K562 (cell line): ENCODE results near the gene TAF10. TPM values are rescaled to one million over a fixed set of nuclear protein-coding genes. Genes with fewer than 3 reads are reported as not detected.

Experiments used
- ARID2 ChIP-seq: fragments of 450-650 bp; IDR thresholded peaks from 2 replicates; pipeline ENCODE4 v1.6.1; 2017; ENCODE audit warnings: antibody characterized with exemption, mild to moderate bottlenecking
- CBX1 ChIP-seq: sonication (generic); IDR thresholded peaks from 2 replicates; pipeline ENCODE4 v1.6.1; 2016; ENCODE audit warnings: antibody characterized with exemption, low read depth, mild to moderate bottlenecking
- ESRRA ChIP-seq: fragments of 450-650 bp; IDR thresholded peaks from 2 replicates; pipeline ENCODE4 v1.6.1; 2014; ENCODE audit warnings: low read depth, mild to moderate bottlenecking, moderate library complexity, borderline replicate concordance
- HDAC1 ChIP-seq, 2 experiments: fragments of 450-650 bp; IDR thresholded peaks; 2 replicates each; pipeline ENCODE4 v1.6.1; 2016 to 2017; ENCODE audit warnings: inconsistent platforms in 1 of 2, mild to moderate bottlenecking in 1 of 2, moderate library complexity in 1 of 2
- HMG20B ChIP-seq: fragments of 250-450 bp; sonication (Bioruptor Pico); IDR thresholded peaks from 2 replicates; pipeline ENCODE4 v1.5.0; 2021; ENCODE audit warnings: mild to moderate bottlenecking
- HMGN3 ChIP-seq: IDR thresholded peaks from 2 replicates; pipeline ENCODE4 v1.6.1; 2011; ENCODE audit warnings: borderline replicate concordance, low read depth, mild to moderate bottlenecking, mixed read lengths, low read length; ENCODE audit not compliant: insufficient read length; ENCODE audit errors: extremely low read depth
- JUND ChIP-seq, 2 experiments: IDR thresholded peaks; 2 replicates in 1 of 2; 3 replicates in 1 of 2; pipeline ENCODE4 v1.6.1; 2011; ENCODE audit warnings: borderline replicate concordance in 2 of 2, low read depth in 2 of 2, low read length in 2 of 2, improper control_type of control experiment in 1 of 2, missing biosample characterization in 1 of 2, missing genetic modification characterization in 1 of 2, missing genetic modification reagents in 1 of 2
- NFXL1 ChIP-seq: fragments of 450-650 bp; formaldehyde crosslinking; IDR thresholded peaks from 2 replicates; pipeline ENCODE4 v1.4.0; 2021; ENCODE audit warnings: mild to moderate bottlenecking
- PML ChIP-seq: IDR thresholded peaks from 2 replicates; pipeline ENCODE4 v1.6.1; 2012; ENCODE audit warnings: low read length, inconsistent platforms
- PTRF ChIP-seq: fragments of 450-650 bp; IDR thresholded peaks from 2 replicates; pipeline ENCODE4 v1.6.1; 2016; ENCODE audit warnings: mild to moderate bottlenecking, missing genetic modification characterization, missing compliant biosample characterization
- RBM17 ChIP-seq: fragments of 200-400 bp; formaldehyde crosslinking; IDR thresholded peaks from 2 replicates; pipeline ENCODE4 v1.6.1; 2017; ENCODE audit warnings: low read depth, mild to moderate bottlenecking, low read length, borderline replicate concordance
- RBM34 ChIP-seq: fragments of 200-400 bp; formaldehyde crosslinking; IDR thresholded peaks from 2 replicates; pipeline ENCODE4 v1.6.1; 2018; ENCODE audit warnings: low read length, borderline replicate concordance; ENCODE audit not compliant: insufficient read depth
- SOX6 ChIP-seq: fragments of 450-650 bp; IDR thresholded peaks from 2 replicates; pipeline ENCODE4 v1.6.1; 2014; ENCODE audit warnings: mild to moderate bottlenecking
- TBL1XR1 ChIP-seq, 2 experiments: IDR thresholded peaks; 2 replicates each; pipeline ENCODE4 v1.6.1; 2012; ENCODE audit warnings: improper control_type of control experiment in 2 of 2, low read length in 2 of 2, mild to moderate bottlenecking in 1 of 2
- XRCC4 ChIP-seq: IDR thresholded peaks from one replicate; pipeline ENCODE4 v1.6.1; 2011; ENCODE audit not compliant: insufficient read depth, insufficient read length; ENCODE audit errors: extremely low read depth
- ZBTB8A ChIP-seq: fragments of 450-650 bp; IDR thresholded peaks from 2 replicates; pipeline ENCODE4 v1.6.1; 2018; ENCODE audit warnings: mild to moderate bottlenecking, moderate library complexity; ENCODE audit not compliant: partially characterized antibody
- ZNF12 ChIP-seq: sonication (generic); formaldehyde crosslinking; IDR thresholded peaks from 2 replicates; pipeline ENCODE4 v1.4.0; 2020; ENCODE audit warnings: mild to moderate bottlenecking, missing genetic modification reagents
- ZNF134 ChIP-seq: fragments of 250-450 bp; sonication (Bioruptor Pico); conservative IDR thresholded peaks from 2 replicates; pipeline ENCODE4 v1.4.0; 2020
- ZNF143 ChIP-seq: sonication (generic); formaldehyde crosslinking; IDR thresholded peaks from 2 replicates; pipeline ENCODE4 v1.9.0; 2022; ENCODE audit warnings: mild to moderate bottlenecking, missing genetic modification reagents
- ZNF174 ChIP-seq: fragments of 250-450 bp; sonication (Bioruptor Pico); IDR thresholded peaks from 2 replicates; pipeline ENCODE4 v1.4.0; 2020; ENCODE audit warnings: mild to moderate bottlenecking
- ZNF518B ChIP-seq: fragments of 250-450 bp; sonication (Bioruptor Pico); IDR thresholded peaks from 2 replicates; pipeline ENCODE4 v1.5.0; 2021; ENCODE audit warnings: mild to moderate bottlenecking, moderate library complexity
- polyA plus RNA-seq, 8 experiments: library from polyadenylated mRNA; depleted of rRNA in 4 of 8; stranded (reverse) in 5 of 8; unstranded in 3 of 8; fragments of >200 nt; fragmentation: Nextera tagmentation in 2 of 8; fragmentation: Illumina TruSeq in 1 of 8; extraction: Ambion mirVana in 2 of 8; extraction: Trizol in 1 of 8; gene quantifications; 2 replicates each; pipeline versions ENCODE4 v1.2.1 to v1.2.3, GENCODE V29; 2011 to 2014; ENCODE audit warnings: inconsistent platforms in 1 of 8, missing spikeins in 1 of 8
- total RNA-seq, 7 experiments: library from RNA; depleted of rRNA in 6 of 7; stranded (reverse); fragments of >200 nt in 6 of 7; fragmentation: Illumina TruSeq in 2 of 7; extraction: Trizol in 2 of 7; gene quantifications; 2 replicates each; pipeline versions ENCODE4 v1.2.1 to v1.2.3, GENCODE V29; 2011 to 2021; ENCODE audit warnings: low replicate concordance in 1 of 7
- TF ChIP-seq, protein P1 (sequence below): fragments of 450-650 bp; IDR thresholded peaks from 2 replicates; pipeline ENCODE4 v1.6.1; 2016; ENCODE audit warnings: low read depth, mild to moderate bottlenecking, moderate library complexity
- TF ChIP-seq, protein P2 (sequence below): fragments of 250-450 bp; sonication (Bioruptor Pico); IDR thresholded peaks from 2 replicates; pipeline ENCODE4 v1.8.0; 2021; ENCODE audit warnings: moderate library complexity, mild to moderate bottlenecking, inconsistent platforms

Gene TAF10
- total and polyA plus RNA-seq, 9 of the 15 experiments (the other 6 are each of a cell fraction or from before 2014, with no cell fraction given) = 19.5 to 197 (median 121) TPM

DNA sequence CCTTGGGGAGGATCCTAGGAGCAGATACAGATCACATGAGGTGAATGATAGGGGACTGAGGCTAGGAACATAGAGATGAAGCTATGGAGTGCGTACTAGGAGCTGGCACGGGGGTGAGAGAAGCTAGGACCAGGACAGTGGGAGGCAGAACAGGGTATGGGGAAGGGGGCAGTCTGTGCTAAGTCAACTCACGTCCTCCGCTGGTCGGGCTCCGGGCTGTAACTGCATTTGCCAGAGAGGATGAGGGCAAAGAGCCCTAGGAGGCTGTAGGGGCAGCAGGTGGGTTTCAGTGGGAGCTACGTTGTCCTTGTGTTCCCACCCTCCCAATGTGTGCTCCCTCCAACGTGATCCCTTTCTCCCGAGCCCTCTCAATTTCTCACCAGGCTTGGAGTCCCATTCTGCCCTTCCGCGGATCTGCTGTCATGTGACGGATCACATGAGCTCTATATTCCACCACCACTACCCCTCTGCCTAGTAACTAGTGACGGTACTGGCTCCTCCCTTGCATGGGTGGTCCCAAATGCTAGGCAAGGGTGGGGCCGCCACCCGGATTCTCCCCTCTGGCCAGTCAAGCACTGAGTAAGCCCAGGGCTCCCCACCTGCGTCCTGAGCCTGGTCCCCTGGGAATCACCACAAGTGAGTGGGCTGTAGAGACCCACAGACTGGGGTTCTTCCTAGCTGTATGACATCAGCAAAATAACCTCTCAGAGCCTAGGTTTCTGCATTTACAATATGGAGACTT, 7.2 kb upstream of the TAF10 start, which contains the start of gene TPP1 (continued):
- TF ChIP-seq PML = 0 out of 2 replicates have a peak, but pooled peaks have one; percentile 27
- no peak for TF ChIP-seq HMGN3
- peak in 1 of 2 experiments; percentile 57; a peak in 1 of 4 replicates for TF ChIP-seq TBL1XR1 (IDR thresholded peaks at IDR 0.05; ENCODE audit: low read length in 2 of 2)
- TF ChIP-seq HMG20B = no peak
- TF ChIP-seq CBX1 = no peak
- TF ChIP-seq, protein P1, sequence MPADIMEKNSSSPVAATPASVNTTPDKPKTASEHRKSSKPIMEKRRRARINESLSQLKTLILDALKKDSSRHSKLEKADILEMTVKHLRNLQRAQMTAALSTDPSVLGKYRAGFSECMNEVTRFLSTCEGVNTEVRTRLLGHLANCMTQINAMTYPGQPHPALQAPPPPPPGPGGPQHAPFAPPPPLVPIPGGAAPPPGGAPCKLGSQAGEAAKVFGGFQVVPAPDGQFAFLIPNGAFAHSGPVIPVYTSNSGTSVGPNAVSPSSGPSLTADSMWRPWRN = peak; percentile 58; the same call in 1 of the 2 replicates
- peak in 1 of 2 experiments; percentile 95; a peak in 2 of 4 replicates for TF ChIP-seq HDAC1 (IDR thresholded peaks at IDR 0.05)
- TF ChIP-seq ARID2 = no peak
- no peak for TF ChIP-seq PTRF (tag)
- TF ChIP-seq NFXL1 (CRISPR knock-in tag) = no peak
- no peak for TF ChIP-seq ZBTB8A
- no peak for TF ChIP-seq RBM34
- TF ChIP-seq XRCC4 = no peak
- TF ChIP-seq ESRRA = no peak
- no peak for TF ChIP-seq RBM17
- no peak for TF ChIP-seq ZNF143 (CRISPR knock-in tag)
- no peak for TF ChIP-seq ZNF134 (CRISPR knock-in tag)
- TF ChIP-seq SOX6 = no peak
- TF ChIP-seq ZNF174 (CRISPR knock-in tag) = no peak
- peak; percentile 52; the same call in 1 of the 2 replicates for TF ChIP-seq JUND (IDR thresholded peaks at IDR 0.05; ENCODE audit: borderline replicate concordance, low read depth, low read length)
- no peak; the same call in 1 of the 3 replicates for TF ChIP-seq JUND (tag; IDR thresholded peaks at IDR 0.05; ENCODE audit: borderline replicate concordance, low read depth, low read length)
- TF ChIP-seq ZNF518B = no peak
- no peak for TF ChIP-seq ZNF12
- TF ChIP-seq, protein P2, sequence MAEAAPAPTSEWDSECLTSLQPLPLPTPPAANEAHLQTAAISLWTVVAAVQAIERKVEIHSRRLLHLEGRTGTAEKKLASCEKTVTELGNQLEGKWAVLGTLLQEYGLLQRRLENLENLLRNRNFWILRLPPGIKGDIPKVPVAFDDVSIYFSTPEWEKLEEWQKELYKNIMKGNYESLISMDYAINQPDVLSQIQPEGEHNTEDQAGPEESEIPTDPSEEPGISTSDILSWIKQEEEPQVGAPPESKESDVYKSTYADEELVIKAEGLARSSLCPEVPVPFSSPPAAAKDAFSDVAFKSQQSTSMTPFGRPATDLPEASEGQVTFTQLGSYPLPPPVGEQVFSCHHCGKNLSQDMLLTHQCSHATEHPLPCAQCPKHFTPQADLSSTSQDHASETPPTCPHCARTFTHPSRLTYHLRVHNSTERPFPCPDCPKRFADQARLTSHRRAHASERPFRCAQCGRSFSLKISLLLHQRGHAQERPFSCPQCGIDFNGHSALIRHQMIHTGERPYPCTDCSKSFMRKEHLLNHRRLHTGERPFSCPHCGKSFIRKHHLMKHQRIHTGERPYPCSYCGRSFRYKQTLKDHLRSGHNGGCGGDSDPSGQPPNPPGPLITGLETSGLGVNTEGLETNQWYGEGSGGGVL = no peak
